IPS-20b (cell line): ENCODE data around the gene DESI1.

ENCODE experiments used
- H3K27ac ChIP-seq: one replicate; pipeline ENCODE4 v1.5.1; 2013; ENCODE audit warnings: low read length
- H3K27me3 ChIP-seq: 2 replicates; pipeline ENCODE4 v1.6.1; 2013; ENCODE audit warnings: mild to moderate bottlenecking, low read length, inconsistent platforms; ENCODE audit not compliant: insufficient read depth
- H3K36me3 ChIP-seq: 2 replicates; pipeline ENCODE4 v1.6.1; 2013; ENCODE audit warnings: low read depth, mild to moderate bottlenecking, inconsistent platforms, low read length, moderate library complexity; ENCODE audit not compliant: insufficient read depth
- H3K4me1 ChIP-seq: 2 replicates; pipeline ENCODE4 v1.6.1; 2013; ENCODE audit warnings: mild to moderate bottlenecking, control low read depth, inconsistent platforms, low read length, moderate library complexity; ENCODE audit not compliant: insufficient read depth
- H3K4me3 ChIP-seq: 2 replicates; pipeline ENCODE4 v1.5.1; 2013; ENCODE audit warnings: mild to moderate bottlenecking, low read length, inconsistent platforms
- H3K9ac ChIP-seq: 2 replicates; pipeline ENCODE4 v1.6.1; 2013; ENCODE audit warnings: low read depth, mild to moderate bottlenecking, inconsistent platforms, low read length, moderate library complexity
- H3K9me3 ChIP-seq: 2 replicates; pipeline ENCODE4 v1.6.1; 2013; ENCODE audit warnings: mild to moderate bottlenecking, low read depth, low read length, inconsistent platforms; ENCODE audit not compliant: insufficient read depth

The DESI1 gene

DNA sequence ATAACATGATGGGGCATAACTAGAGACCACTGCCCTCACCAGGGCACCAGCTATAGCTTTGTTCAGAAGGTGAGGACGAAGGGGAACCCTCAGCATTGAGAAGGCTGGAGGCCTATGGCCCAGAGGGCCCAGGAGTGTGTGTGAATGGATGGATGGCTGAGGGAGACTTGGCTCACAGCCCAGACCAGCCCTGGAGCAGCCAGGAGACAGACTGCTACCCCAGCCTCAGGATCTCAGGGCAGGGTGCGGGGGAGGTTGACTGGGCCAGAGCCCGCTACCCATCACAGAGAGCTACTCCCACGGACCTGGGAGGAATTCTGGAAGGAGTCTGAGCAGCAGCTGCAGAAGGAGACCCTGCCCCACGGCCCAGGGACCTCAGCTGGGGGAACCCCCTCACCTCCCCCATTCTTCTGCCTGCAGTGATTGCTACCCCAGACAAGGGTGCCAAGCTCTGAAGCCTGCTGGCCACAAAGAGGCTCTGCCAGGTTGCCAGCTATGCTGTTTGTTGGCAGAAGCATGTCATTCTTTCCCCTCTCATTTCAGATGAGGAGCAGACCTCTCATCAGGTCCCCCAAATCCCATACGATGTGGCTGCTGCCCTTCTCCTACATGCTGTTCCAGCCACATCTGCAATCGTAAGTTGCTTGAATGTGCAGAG lies 65.4 kb downstream of the DESI1 start:
- Histone ChIP-seq H3K4me1 (peaks cover 5% of the 10 kb centered on the region), H3K9me3 (no peaks in the 10 kb centered on the region), H3K4me3 (no peak overlapping the region), H3K36me3 (no peaks in the 10 kb centered on the region), H3K27me3 (no peaks in the 10 kb centered on the region), H3K27ac (no peak overlapping the region), H3K9ac (no peak overlapping the region)

DNA sequence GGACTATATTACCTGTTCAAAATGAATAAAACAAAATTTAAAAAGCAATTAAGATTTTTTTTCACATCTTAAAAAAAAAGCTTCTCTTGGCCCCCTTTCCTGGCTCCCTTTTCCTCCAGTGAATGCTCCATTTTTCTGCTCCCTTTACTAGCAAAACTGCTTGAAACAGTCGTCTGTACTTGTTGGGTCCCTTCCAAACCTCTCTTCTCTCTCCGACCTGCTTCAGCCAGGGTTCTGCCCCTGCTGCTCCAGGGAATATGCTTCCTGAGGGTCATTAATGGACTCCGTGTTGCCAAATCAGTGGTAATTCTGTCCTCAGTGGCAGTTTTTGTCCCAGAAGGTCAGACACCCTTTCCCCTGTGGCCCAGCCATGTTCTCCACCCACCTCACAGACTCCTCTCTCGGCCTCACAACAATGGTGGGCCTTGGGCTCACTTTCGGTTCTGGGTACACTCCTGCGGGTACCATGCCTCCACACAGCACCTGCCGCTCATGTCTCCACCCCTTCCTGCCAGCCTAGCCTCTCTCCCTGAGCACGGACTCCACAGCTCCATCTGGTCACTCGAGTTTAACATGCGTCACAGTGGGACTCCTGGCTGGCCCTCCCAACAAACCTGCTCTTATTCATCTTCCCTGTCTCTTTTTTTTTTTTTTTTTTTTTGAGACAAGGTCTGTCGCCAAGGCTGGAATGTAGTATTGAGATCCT lies 68.8 kb downstream of the DESI1 start:
- Histone ChIP-seq H3K9ac (no peak overlapping the region), H3K4me3 (no peak overlapping the region), H3K9me3 (no peaks in the 10 kb centered on the region)

DNA sequence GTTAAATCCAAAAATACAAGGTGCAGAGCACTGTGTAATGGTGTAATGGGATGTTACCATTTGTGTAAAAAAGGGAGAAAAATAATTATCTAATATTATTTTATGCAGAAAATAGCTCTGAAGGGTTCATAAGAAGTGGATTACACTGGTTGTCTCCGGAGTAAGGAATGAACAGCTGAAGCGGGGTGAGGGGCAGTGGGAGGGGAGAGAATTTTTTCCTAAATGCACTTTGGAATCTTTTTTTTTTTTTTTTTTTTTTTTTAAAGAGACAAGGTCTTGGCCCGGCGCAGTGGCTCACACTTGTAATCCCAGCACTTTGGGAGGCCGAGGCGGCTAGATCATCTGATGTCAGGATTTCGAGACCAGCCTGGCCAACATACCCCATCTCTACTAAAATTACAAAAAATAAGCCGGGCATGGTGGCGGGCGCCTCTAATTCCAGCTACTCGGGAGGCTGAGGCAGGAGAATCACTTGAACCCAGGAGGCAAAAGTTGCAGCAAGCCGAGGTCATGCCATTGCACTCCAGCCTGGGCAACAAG lies 69.8 kb downstream of the DESI1 start:
- Histone ChIP-seq H3K4me3 (no peak overlapping the region), H3K27me3 (no peaks in the 10 kb centered on the region), H3K9me3 (no peaks in the 10 kb centered on the region), H3K4me1 (no peaks in the 10 kb centered on the region), H3K9ac (no peak overlapping the region), H3K36me3 (no peaks in the 10 kb centered on the region), H3K27ac (no peak overlapping the region)

More for the DNA sequence above, 68.8 kb downstream of the DESI1 start:
- H3K27ac ChIP-seq, result no peak overlapping the region
- H3K4me1 ChIP-seq, result no peaks in the 10 kb centered on the region
- no peaks in the 10 kb centered on the region for H3K36me3 ChIP-seq
- H3K27me3 ChIP-seq, result no peaks in the 10 kb centered on the region

DNA sequence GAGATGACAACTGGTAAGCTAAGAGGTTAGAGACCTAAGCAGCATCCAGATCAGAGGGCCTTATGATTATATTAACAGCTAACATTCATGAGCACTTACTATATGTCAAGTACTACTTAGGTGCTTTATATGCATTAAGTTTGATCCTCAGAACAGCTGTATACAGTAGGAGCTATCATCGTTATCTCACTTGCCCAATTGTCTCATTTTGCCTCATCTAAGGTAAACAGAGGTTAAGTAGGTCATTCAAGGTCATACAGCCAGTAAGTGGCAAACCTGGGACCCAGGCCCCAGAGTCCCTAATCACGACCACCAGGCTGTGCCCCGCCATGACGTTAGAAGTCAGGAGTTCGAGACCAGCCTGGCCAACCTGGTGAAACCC lies 72.0 kb downstream of the DESI1 start:
- no peak overlapping the region for H3K9ac ChIP-seq
- H3K36me3 ChIP-seq, result no peaks in the 10 kb centered on the region
- H3K9me3 ChIP-seq, result no peaks in the 10 kb centered on the region
- H3K4me1 ChIP-seq, result no peaks in the 10 kb centered on the region; the same call in 1 of the 2 replicates
- H3K27me3 ChIP-seq, result 0 out of 2 replicates have a peak, but pooled peaks cover 5% of the 10 kb centered on the region
- no peak overlapping the region for H3K27ac ChIP-seq
- no peak overlapping the region for H3K4me3 ChIP-seq
